Gastroesophageal sphincter (tissue), 3 donors: Measurements from ENCODE around the gene RNPC3.

Experiments used
- CTCF ChIP-seq, 4 experiments: fragments of 200-600 bp in 2 of 4; fragments of 450-650 bp in 2 of 4; sonication (generic) in 1 of 4; IDR thresholded peaks; one replicate each; pipeline ENCODE4 v1.5.1; 2017 to 2019; ENCODE audit warnings: antibody characterized with exemption in 4 of 4, mild to moderate bottlenecking in 2 of 4, moderate library complexity in 2 of 4
- EP300 ChIP-seq: sonication (generic); formaldehyde crosslinking; IDR thresholded peaks from one replicate; pipeline ENCODE4 v1.6.1; 2017; ENCODE audit warnings: antibody characterized with exemption, mild to moderate bottlenecking
- POLR2A ChIP-seq, 2 donors: fragments of 450-650 bp; IDR thresholded peaks; one replicate each; pipeline ENCODE4 v1.6.1; 2017; ENCODE audit warnings: antibody characterized with exemption in 2 of 2, mild to moderate bottlenecking in 2 of 2, moderate library complexity in 1 of 2
- POLR2AphosphoS5 ChIP-seq: sonication (generic); formaldehyde crosslinking; IDR thresholded peaks from one replicate; pipeline ENCODE4 v1.6.1; 2017; ENCODE audit warnings: antibody characterized with exemption

- TF ChIP-seq CTCF (IDR thresholded peaks at IDR 0.05) (no peak), POLR2A (IDR thresholded peaks at IDR 0.05) (no peak), POLR2AphosphoS5 (no peak), EP300 (no peak)
Observed at GRCh38 chr1:103529746-103530145, 4.2 kb downstream of the RNPC3 start.
